ENCODE results near the gene RHCE. TPM values are rescaled to one million over a fixed set of nuclear protein-coding genes. Genes with fewer than 3 reads are reported as not detected.

Gene RHCE
- total and polyA plus RNA-seq, 2 experiments from 2014 or later = 0.15 to 0.17 TPM

DNA sequence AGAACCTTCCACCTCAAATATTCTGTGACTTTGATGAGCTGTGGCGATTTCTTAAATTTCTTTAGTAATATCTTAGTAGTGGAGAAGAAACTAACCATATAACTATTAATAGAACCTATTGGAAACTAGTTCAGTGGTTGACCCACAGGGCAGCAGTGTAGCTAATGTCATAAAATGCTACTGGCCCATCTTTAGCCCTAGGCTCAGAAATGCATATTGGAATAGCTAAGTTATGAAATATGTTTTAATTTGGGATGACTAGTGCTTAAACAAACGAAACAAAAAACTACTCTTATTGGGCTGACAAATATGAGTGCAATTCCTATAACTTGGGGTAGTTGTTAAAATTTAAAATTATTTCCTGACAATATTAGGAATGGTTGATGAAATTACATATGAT lies 30.3 kb upstream of the RHCE start:
- Histone ChIP-seq H3K9me2 (ENCODE audit: insufficient read depth) (no peaks in the 10 kb centered on the region), H3K79me2 (replicated peaks; ENCODE audit: insufficient read depth) (no peaks in the 10 kb centered on the region), H3K4me2 (no peak overlapping the region), H2AFZ (no peak overlapping the region), H4K20me1 (replicated peaks; ENCODE audit: insufficient read depth) (peaks cover 3% of the 10 kb centered on the region; the same call in 1 of the 2 replicates), H3K36me3 (ENCODE audit: insufficient read depth) (no peaks in the 10 kb centered on the region; the same call in 1 of the 2 replicates), H3K27me3 (ENCODE audit: insufficient read depth) (no peaks in the 10 kb centered on the region), H3K27ac (ENCODE audit: low read depth) (no peak overlapping the region), H3K4me3 (no peak overlapping the region), H3K4me1 (ENCODE audit: insufficient read depth) (peaks cover 25% of the 10 kb centered on the region), H3F3A (replicated peaks; ENCODE audit: low read depth) (no peaks in the 10 kb centered on the region)
- no peak overlapping the region for H3K4me3 Mint-ChIP-seq
- H3K4me1 Mint-ChIP-seq = peaks cover 21% of the 10 kb centered on the region
- ATAC-seq (no peak), DNase-seq (ENCODE audit: low spot score) (no peak)
- TF ChIP-seq, protein P1, sequence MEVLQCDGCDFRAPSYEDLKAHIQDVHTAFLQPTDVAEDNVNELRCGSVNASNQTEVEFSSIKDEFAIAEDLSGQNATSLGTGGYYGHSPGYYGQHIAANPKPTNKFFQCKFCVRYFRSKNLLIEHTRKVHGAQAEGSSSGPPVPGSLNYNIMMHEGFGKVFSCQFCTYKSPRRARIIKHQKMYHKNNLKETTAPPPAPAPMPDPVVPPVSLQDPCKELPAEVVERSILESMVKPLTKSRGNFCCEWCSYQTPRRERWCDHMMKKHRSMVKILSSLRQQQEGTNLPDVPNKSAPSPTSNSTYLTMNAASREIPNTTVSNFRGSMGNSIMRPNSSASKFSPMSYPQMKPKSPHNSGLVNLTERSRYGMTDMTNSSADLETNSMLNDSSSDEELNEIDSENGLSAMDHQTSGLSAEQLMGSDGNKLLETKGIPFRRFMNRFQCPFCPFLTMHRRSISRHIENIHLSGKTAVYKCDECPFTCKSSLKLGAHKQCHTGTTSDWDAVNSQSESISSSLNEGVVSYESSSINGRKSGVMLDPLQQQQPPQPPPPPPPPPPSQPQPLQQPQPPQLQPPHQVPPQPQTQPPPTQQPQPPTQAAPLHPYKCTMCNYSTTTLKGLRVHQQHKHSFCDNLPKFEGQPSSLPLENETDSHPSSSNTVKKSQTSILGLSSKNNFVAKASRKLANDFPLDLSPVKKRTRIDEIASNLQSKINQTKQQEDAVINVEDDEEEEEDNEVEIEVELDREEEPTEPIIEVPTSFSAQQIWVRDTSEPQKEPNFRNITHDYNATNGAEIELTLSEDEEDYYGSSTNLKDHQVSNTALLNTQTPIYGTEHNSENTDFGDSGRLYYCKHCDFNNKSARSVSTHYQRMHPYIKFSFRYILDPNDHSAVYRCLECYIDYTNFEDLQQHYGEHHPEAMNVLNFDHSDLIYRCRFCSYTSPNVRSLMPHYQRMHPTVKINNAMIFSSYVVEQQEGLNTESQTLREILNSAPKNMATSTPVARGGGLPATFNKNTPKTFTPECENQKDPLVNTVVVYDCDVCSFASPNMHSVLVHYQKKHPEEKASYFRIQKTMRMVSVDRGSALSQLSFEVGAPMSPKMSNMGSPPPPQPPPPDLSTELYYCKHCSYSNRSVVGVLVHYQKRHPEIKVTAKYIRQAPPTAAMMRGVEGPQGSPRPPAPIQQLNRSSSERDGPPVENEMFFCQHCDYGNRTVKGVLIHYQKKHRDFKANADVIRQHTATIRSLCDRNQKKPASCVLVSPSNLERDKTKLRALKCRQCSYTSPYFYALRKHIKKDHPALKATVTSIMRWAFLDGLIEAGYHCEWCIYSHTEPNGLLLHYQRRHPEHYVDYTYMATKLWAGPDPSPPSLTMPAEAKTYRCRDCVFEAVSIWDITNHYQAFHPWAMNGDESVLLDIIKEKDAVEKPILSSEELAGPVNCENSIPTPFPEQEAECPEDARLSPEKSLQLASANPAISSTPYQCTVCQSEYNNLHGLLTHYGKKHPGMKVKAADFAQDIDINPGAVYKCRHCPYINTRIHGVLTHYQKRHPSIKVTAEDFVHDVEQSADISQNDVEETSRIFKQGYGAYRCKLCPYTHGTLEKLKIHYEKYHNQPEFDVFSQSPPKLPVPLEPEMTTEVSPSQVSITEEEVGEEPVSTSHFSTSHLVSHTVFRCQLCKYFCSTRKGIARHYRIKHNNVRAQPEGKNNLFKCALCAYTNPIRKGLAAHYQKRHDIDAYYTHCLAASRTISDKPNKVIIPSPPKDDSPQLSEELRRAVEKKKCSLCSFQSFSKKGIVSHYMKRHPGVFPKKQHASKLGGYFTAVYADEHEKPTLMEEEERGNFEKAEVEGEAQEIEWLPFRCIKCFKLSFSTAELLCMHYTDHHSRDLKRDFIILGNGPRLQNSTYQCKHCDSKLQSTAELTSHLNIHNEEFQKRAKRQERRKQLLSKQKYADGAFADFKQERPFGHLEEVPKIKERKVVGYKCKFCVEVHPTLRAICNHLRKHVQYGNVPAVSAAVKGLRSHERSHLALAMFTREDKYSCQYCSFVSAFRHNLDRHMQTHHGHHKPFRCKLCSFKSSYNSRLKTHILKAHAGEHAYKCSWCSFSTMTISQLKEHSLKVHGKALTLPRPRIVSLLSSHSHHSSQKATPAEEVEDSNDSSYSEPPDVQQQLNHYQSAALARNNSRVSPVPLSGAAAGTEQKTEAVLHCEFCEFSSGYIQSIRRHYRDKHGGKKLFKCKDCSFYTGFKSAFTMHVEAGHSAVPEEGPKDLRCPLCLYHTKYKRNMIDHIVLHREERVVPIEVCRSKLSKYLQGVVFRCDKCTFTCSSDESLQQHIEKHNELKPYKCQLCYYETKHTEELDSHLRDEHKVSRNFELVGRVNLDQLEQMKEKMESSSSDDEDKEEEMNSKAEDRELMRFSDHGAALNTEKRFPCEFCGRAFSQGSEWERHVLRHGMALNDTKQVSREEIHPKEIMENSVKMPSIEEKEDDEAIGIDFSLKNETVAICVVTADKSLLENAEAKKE (CRISPR knock-in tag; IDR thresholded peaks at IDR 0.05) = no peak
- TF ChIP-seq CREB1 (CRISPR knock-in tag; IDR thresholded peaks at IDR 0.05; ENCODE audit: low read depth) = no peak
- TF ChIP-seq, protein P2, sequence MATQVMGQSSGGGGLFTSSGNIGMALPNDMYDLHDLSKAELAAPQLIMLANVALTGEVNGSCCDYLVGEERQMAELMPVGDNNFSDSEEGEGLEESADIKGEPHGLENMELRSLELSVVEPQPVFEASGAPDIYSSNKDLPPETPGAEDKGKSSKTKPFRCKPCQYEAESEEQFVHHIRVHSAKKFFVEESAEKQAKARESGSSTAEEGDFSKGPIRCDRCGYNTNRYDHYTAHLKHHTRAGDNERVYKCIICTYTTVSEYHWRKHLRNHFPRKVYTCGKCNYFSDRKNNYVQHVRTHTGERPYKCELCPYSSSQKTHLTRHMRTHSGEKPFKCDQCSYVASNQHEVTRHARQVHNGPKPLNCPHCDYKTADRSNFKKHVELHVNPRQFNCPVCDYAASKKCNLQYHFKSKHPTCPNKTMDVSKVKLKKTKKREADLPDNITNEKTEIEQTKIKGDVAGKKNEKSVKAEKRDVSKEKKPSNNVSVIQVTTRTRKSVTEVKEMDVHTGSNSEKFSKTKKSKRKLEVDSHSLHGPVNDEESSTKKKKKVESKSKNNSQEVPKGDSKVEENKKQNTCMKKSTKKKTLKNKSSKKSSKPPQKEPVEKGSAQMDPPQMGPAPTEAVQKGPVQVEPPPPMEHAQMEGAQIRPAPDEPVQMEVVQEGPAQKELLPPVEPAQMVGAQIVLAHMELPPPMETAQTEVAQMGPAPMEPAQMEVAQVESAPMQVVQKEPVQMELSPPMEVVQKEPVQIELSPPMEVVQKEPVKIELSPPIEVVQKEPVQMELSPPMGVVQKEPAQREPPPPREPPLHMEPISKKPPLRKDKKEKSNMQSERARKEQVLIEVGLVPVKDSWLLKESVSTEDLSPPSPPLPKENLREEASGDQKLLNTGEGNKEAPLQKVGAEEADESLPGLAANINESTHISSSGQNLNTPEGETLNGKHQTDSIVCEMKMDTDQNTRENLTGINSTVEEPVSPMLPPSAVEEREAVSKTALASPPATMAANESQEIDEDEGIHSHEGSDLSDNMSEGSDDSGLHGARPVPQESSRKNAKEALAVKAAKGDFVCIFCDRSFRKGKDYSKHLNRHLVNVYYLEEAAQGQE (IDR thresholded peaks at IDR 0.05; ENCODE audit: unreplicated experiment) = no peak
- no peak for TF ChIP-seq EZH2 (IDR thresholded peaks at IDR 0.05; ENCODE audit: low read depth, unreplicated experiment)
- no peak for TF ChIP-seq POLR2AphosphoS5 (IDR thresholded peaks at IDR 0.05; ENCODE audit: low read depth)
- no peak for TF ChIP-seq EZH2phosphoT487 (IDR thresholded peaks at IDR 0.05; ENCODE audit: unreplicated experiment)
- TF ChIP-seq JUNB (IDR thresholded peaks at IDR 0.05; ENCODE audit: unreplicated experiment) = no peak
- TF ChIP-seq, protein P3, sequence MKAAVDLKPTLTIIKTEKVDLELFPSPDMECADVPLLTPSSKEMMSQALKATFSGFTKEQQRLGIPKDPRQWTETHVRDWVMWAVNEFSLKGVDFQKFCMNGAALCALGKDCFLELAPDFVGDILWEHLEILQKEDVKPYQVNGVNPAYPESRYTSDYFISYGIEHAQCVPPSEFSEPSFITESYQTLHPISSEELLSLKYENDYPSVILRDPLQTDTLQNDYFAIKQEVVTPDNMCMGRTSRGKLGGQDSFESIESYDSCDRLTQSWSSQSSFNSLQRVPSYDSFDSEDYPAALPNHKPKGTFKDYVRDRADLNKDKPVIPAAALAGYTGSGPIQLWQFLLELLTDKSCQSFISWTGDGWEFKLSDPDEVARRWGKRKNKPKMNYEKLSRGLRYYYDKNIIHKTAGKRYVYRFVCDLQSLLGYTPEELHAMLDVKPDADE (IDR thresholded peaks at IDR 0.05) = no peak
- no peak for TF ChIP-seq NANOG (IDR thresholded peaks at IDR 0.05; ENCODE audit: borderline replicate concordance)
- TF ChIP-seq ZNF331 (CRISPR knock-in tag; IDR thresholded peaks at IDR 0.05; ENCODE audit: low read depth) = no peak
- no peak for TF ChIP-seq STAT1 (IDR thresholded peaks at IDR 0.05; ENCODE audit: unreplicated experiment)
- TF ChIP-seq, protein P4, sequence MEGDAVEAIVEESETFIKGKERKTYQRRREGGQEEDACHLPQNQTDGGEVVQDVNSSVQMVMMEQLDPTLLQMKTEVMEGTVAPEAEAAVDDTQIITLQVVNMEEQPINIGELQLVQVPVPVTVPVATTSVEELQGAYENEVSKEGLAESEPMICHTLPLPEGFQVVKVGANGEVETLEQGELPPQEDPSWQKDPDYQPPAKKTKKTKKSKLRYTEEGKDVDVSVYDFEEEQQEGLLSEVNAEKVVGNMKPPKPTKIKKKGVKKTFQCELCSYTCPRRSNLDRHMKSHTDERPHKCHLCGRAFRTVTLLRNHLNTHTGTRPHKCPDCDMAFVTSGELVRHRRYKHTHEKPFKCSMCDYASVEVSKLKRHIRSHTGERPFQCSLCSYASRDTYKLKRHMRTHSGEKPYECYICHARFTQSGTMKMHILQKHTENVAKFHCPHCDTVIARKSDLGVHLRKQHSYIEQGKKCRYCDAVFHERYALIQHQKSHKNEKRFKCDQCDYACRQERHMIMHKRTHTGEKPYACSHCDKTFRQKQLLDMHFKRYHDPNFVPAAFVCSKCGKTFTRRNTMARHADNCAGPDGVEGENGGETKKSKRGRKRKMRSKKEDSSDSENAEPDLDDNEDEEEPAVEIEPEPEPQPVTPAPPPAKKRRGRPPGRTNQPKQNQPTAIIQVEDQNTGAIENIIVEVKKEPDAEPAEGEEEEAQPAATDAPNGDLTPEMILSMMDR (conservative IDR thresholded peaks at IDR 0.05; ENCODE audit: low read depth in 2 of 2) = no peak
- TF ChIP-seq ZNF114 (CRISPR knock-in tag; IDR thresholded peaks at IDR 0.05) = no peak
- no peaks in the 10 kb centered on the region for H3K9me3 Mint-ChIP-seq
- H3K36me3 Mint-ChIP-seq (ENCODE audit: low read depth) = peaks cover 12% of the 10 kb centered on the region; the same call in 2 of the 3 replicates
- H3K27ac Mint-ChIP-seq = no peak overlapping the region
- H3K27me3 Mint-ChIP-seq (ENCODE audit: insufficient read depth, low read depth, poor library complexity) = no peaks in the 10 kb centered on the region
